Sigmoid colon (tissue), 7 donors: ENCODE results near the gene TEAD4. TPM values are rescaled to one million over a fixed set of nuclear protein-coding genes. Genes with fewer than 3 reads are reported as not detected.

Experiments used
- DNase-seq: peaks from one replicate; pipeline ENCODE4 v3.0.0-alpha.2; 2019
- H3K27ac ChIP-seq, 4 donors: fragments of 200-600 bp; sonication (generic); one replicate each; pipeline ENCODE4 v1.5.1; 2016 to 2019; ENCODE audit warnings: mild to moderate bottlenecking in 1 of 4
- H3K27me3 ChIP-seq, 3 donors: fragments of 200-600 bp; sonication (generic); one replicate each; pipeline ENCODE4 v1.5.1; 2019; ENCODE audit warnings: mild to moderate bottlenecking in 1 of 3
- H3K36me3 ChIP-seq, 4 donors: fragments of 200-600 bp; sonication (generic); one replicate each; pipeline ENCODE4 v1.5.1; 2016 to 2019
- H3K4me1 ChIP-seq, 4 donors: fragments of 200-600 bp; sonication (generic); one replicate each; pipeline ENCODE4 v1.5.1; 2017 to 2019
- H3K4me3 ChIP-seq, 4 donors: fragments of 200-600 bp; sonication (generic); one replicate each; pipeline ENCODE4 v1.5.1; 2017 to 2019; ENCODE audit warnings: mild to moderate bottlenecking in 2 of 4, moderate library complexity in 1 of 4
- H3K9me3 ChIP-seq, 4 donors: fragments of 200-600 bp in 3 of 4; sonication (generic) in 3 of 4; one replicate each; pipeline versions ENCODE4 v1.5.1 to v1.6.1; 2013 to 2019
- CTCF ChIP-seq, 4 experiments: fragments of 450-650 bp in 3 of 4; fragments of 200-600 bp in 1 of 4; IDR thresholded peaks; one replicate each; pipeline ENCODE4 v1.5.1; 2016 to 2019; ENCODE audit warnings: antibody characterized with exemption in 4 of 4, mild to moderate bottlenecking in 3 of 4, moderate library complexity in 2 of 4
- EP300 ChIP-seq, 4 donors: sonication (generic); formaldehyde crosslinking; IDR thresholded peaks; one replicate each; pipeline ENCODE4 v1.6.1; 2017; ENCODE audit warnings: antibody characterized with exemption in 4 of 4
- POLR2A ChIP-seq, 2 donors: fragments of 450-650 bp; IDR thresholded peaks; one replicate each; pipeline ENCODE4 v1.6.1; 2016; ENCODE audit warnings: antibody characterized with exemption in 2 of 2, mild to moderate bottlenecking in 2 of 2, moderate library complexity in 2 of 2
- POLR2AphosphoS5 ChIP-seq, 4 donors: sonication (generic); formaldehyde crosslinking; IDR thresholded peaks; one replicate each; pipeline ENCODE4 v1.6.1; 2017; ENCODE audit warnings: antibody characterized with exemption in 4 of 4
- WGBS, 2 donors: extraction: QIAGEN DNeasy Blood & Tissue Kit; methylation state at CpG; one replicate each; pipeline ENCODE4 v1.1.7; 2013; 5-methylcytosine and 5-hydroxymethylcytosine counted together
- intact Hi-C: fragments of 100-400 bp; cut with DNase I; formaldehyde crosslinking; loops from one replicate; pipeline ENCODE4 v1.15.1; 2023
- polyA plus RNA-seq, 3 donors: library from polyadenylated mRNA; stranded (reverse); fragments of 200-250 nt; gene quantifications; one replicate each; pipeline ENCODE4 v1.2.3, GENCODE V29; 2013
- total RNA-seq, 4 donors: library from RNA; depleted of rRNA; stranded (reverse); fragments of >200 nt; gene quantifications; one replicate each; pipeline ENCODE4 v1.1.0, GENCODE V29; 2016
- donor health status: healthy with polysubstance abuse.
- donor health status: Bipolar disorder and iron deficiency.
- donor health status: healthy.

The TEAD4 gene
- total and polyA plus RNA-seq, 7 donors = 1.6 to 31.2 (median 3.8) TPM

DNA sequence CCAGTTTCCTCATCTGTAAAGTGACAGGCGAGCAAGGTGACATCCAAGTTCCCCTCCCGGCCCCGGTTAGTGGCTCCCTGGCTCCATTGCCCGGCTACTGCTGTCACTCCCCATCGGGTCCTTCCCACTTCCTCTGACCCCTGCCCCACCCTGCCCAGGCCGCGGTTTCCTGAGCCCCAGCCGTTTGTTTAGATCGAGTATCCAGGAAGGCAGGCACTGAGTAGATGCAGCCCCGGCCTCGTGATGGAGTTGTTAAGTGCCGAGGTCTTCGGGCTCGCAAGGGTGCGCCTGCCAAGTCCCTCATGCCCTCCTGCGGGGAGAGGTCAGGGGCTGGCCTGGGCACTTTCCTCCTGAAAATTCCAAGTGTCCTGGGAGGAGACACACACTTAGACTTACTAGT lies 55.4 kb downstream of the TEAD4 start:
- Histone ChIP-seq H3K27ac (no peak overlapping the region), H3K4me1 (no peaks in the 10 kb centered on the region), H3K27me3 (no peaks in the 10 kb centered on the region), H3K36me3 (no peaks in the 10 kb centered on the region), H3K9me3 (no peaks in the 10 kb centered on the region), H3K4me3 (no peak overlapping the region)
- no peak for DNase-seq
- no peak for TF ChIP-seq POLR2AphosphoS5 (IDR thresholded peaks at IDR 0.05)
- TF ChIP-seq CTCF (IDR thresholded peaks at IDR 0.05) = no peak
- 42 to 64% methylated on average over 16 of the region's 16 CpGs for WGBS, 2 donors
- intact Hi-C loops = no loop called here

- WGBS, 2 donors = 96 to 97% methylated on average over 12 of the region's 12 CpGs
- Histone ChIP-seq H3K4me3 (no peak overlapping the region), H3K27ac (no peak overlapping the region), H3K36me3 (peaks cover 0 to 4% (median 0%) of the 10 kb centered on the region in 4 donors), H3K9me3 (no peaks in the 10 kb centered on the region), H3K4me1 (no peaks in the 10 kb centered on the region), H3K27me3 (no peaks in the 10 kb centered on the region)
- TF ChIP-seq CTCF (IDR thresholded peaks at IDR 0.05) (no peak), EP300 (IDR thresholded peaks at IDR 0.05) (no peak), POLR2A (IDR thresholded peaks at IDR 0.05) (no peak), POLR2AphosphoS5 (IDR thresholded peaks at IDR 0.05) (no peak)
- DNase-seq = no peak
- intact Hi-C loops = no loop called here
Observed at GRCh38 chr12:3015356-3015755, 56.2 kb downstream of the TEAD4 start.

DNA sequence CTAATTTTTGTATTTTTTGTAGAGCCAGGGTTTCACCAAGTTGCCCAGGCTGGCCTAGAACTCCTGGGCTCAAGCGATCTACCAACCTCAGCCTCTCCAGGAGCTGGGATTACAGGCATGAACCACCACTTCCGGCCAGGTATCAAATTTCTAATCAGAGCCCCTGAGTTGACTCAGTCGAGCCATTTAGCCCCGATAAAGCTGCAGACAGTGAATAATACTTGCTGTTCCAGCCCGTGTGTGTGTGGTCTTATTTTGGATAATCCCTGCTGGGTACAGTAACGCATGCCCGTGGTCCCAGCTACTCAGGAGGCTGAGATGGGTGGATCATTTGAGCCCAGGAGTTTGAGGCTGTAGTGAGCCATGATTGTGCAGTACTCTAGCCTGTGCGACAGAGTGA lies 57.0 kb downstream of the TEAD4 start:
- Histone ChIP-seq H3K4me3 (no peak overlapping the region), H3K27me3 (no peaks in the 10 kb centered on the region), H3K4me1 (no peaks in the 10 kb centered on the region), H3K9me3 (no peaks in the 10 kb centered on the region), H3K27ac (no peak overlapping the region), H3K36me3 (peaks cover 0 to 4% (median 0%) of the 10 kb centered on the region in 4 donors)
- 82 to 89% methylated on average over 8 of the region's 8 CpGs for WGBS, 2 donors
- no peak for TF ChIP-seq EP300 (IDR thresholded peaks at IDR 0.05)
- TF ChIP-seq CTCF (IDR thresholded peaks at IDR 0.05) = no peak
- no peak for TF ChIP-seq POLR2AphosphoS5 (IDR thresholded peaks at IDR 0.05)
- no peak for TF ChIP-seq POLR2A (IDR thresholded peaks at IDR 0.05)
- intact Hi-C loops = no loop called here
- DNase-seq = no peak

GRCh38 chr12:3017281-3017680 lies 58.1 kb downstream of the TEAD4 start:
- H3K4me3 ChIP-seq = no peak overlapping the region
- H3K4me1 ChIP-seq = no peaks in the 10 kb centered on the region
- no peaks in the 10 kb centered on the region for H3K27me3 ChIP-seq
- WGBS, 2 donors = 93 to 97% methylated on average over 11 of the region's 11 CpGs
- intact Hi-C loops = no loop called here
- no peaks in the 10 kb centered on the region for H3K9me3 ChIP-seq
- DNase-seq = no peak
- H3K27ac ChIP-seq = no peak overlapping the region
- no peak for TF ChIP-seq POLR2AphosphoS5 (IDR thresholded peaks at IDR 0.05)
- no peak for TF ChIP-seq POLR2A (IDR thresholded peaks at IDR 0.05)
- no peak for TF ChIP-seq CTCF (IDR thresholded peaks at IDR 0.05)
- no peak for TF ChIP-seq EP300 (IDR thresholded peaks at IDR 0.05)
- H3K36me3 ChIP-seq = peaks cover 0 to 4% (median 0%) of the 10 kb centered on the region in 4 donors

DNA sequence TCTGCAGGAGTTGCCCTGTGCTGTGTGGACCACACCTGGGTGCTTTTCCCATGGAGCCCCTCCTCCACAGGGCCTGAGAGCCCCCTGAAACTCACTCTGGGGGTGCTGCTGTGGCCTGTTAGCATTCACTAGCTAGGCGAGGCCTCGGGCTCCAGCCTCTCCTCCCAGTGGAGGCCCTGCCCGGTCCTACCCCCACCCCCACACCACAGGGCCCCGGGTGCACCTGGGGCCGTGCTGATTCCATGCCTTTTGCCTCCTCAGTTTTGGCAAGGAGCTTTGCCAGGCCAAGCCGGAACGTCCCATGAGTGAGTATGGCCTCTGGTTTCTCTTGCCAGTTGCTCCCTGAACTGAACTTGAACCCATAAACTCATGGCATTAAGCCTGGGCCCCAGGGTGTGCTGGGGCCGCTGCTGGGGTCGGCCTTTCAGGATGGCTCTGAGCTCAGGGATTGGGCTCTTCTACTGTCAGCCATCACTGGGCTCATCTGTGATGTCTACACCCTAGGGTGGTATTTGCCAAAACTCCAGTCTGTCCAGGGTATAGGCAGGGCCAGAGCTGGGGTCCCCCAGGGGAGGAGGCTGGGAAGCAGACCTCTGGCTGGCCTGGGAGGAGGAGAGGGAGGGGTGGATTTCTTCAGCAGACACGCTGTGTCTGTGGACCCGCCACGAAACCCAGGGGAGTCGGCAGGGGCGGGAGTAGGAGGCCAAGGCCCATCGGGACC lies 59.2 kb downstream of the TEAD4 start:
- TF ChIP-seq POLR2A (IDR thresholded peaks at IDR 0.05) (no peak), POLR2AphosphoS5 (IDR thresholded peaks at IDR 0.05) (no peak), EP300 (IDR thresholded peaks at IDR 0.05) (no peak), CTCF (IDR thresholded peaks at IDR 0.05) (no peak)
- Histone ChIP-seq H3K4me1 (no peaks in the 10 kb centered on the region), H3K27me3 (no peaks in the 10 kb centered on the region), H3K4me3 (no peak overlapping the region), H3K36me3 (peaks cover 0 to 4% (median 0%) of the 10 kb centered on the region in 4 donors), H3K9me3 (no peaks in the 10 kb centered on the region), H3K27ac (no peak overlapping the region)
- intact Hi-C loops = no loop called here
- no peak for DNase-seq
- WGBS, 2 donors = 92 to 93% methylated on average over 15 of the region's 15 CpGs
